K562 (cell line): ENCODE results near the gene CAMK2B. TPM values are rescaled to one million over a fixed set of nuclear protein-coding genes. Genes with fewer than 3 reads are reported as not detected.

Source experiments
- BACH1 ChIP-seq: fragments of 200-800 bp; sonication (Bioruptor generic); IDR thresholded peaks from 2 replicates; pipeline ENCODE4 v1.6.1; 2016; ENCODE audit warnings: missing genetic modification characterization, missing compliant biosample characterization
- FOXP4 ChIP-seq: sonication (generic); formaldehyde crosslinking; IDR thresholded peaks from 2 replicates; pipeline ENCODE4 v1.8.0; 2022; ENCODE audit warnings: mild to moderate bottlenecking, missing genetic modification reagents, borderline replicate concordance
- MCM2 ChIP-seq: fragments of 450-650 bp; IDR thresholded peaks from 2 replicates; pipeline ENCODE4 v1.6.1; 2017; ENCODE audit warnings: low read depth, mild to moderate bottlenecking
- PHF20 ChIP-seq: fragments of 450-650 bp; IDR thresholded peaks from 2 replicates; pipeline ENCODE4 v1.6.1; 2018; ENCODE audit not compliant: partially characterized antibody
- POLR3A ChIP-seq: IDR thresholded peaks from 2 replicates; pipeline ENCODE4 v1.6.1; 2011; ENCODE audit warnings: borderline replicate concordance, mild to moderate bottlenecking, moderate library complexity; ENCODE audit not compliant: insufficient read length, insufficient read depth; ENCODE audit errors: extremely low read depth
- PRPF4 ChIP-seq: fragments of 200-400 bp; formaldehyde crosslinking; IDR thresholded peaks from one replicate; pipeline ENCODE4 v1.6.1; 2017; ENCODE audit warnings: low read length, low read depth, mild to moderate bottlenecking; ENCODE audit not compliant: insufficient read depth, poor library complexity, severe bottlenecking
- SMARCB1 ChIP-seq: IDR thresholded peaks from 2 replicates; pipeline ENCODE4 v1.6.1; 2011; ENCODE audit warnings: improper control_type of control experiment, low read depth; ENCODE audit not compliant: insufficient read length
- SP1 ChIP-seq: sonication (generic); formaldehyde crosslinking; IDR thresholded peaks from 2 replicates; pipeline ENCODE4 v1.8.1; 2022; ENCODE audit warnings: mild to moderate bottlenecking, missing genetic modification reagents
- TBL1XR1 ChIP-seq, 2 experiments: IDR thresholded peaks; 2 replicates each; pipeline ENCODE4 v1.6.1; 2012; ENCODE audit warnings: improper control_type of control experiment in 2 of 2, low read length in 2 of 2, mild to moderate bottlenecking in 1 of 2
- TBP ChIP-seq: optimal IDR thresholded peaks from 2 replicates; pipeline ENCODE3; 2011; ENCODE audit warnings: low read depth, low read length, improper control_type of control experiment
- ZNF12 ChIP-seq: sonication (generic); formaldehyde crosslinking; IDR thresholded peaks from 2 replicates; pipeline ENCODE4 v1.4.0; 2020; ENCODE audit warnings: mild to moderate bottlenecking, missing genetic modification reagents
- ZNF239 ChIP-seq: fragments of 250-450 bp; sonication (Bioruptor Pico); IDR thresholded peaks from 2 replicates; pipeline ENCODE4 v1.4.0; 2020; ENCODE audit warnings: mild to moderate bottlenecking
- ZNF561 ChIP-seq: fragments of 450-650 bp; formaldehyde crosslinking; conservative IDR thresholded peaks from 2 replicates; pipeline ENCODE4 v1.4.0; 2020; ENCODE audit warnings: mild to moderate bottlenecking, moderate library complexity
- ZNF740 ChIP-seq, 3 experiments: fragments of 200-800 bp in 1 of 3; sonication (Bioruptor generic) in 1 of 3; sonication (generic) in 1 of 3; formaldehyde crosslinking in 1 of 3; IDR thresholded peaks; 2 replicates each; pipeline versions ENCODE4 v1.6.1 to v1.8.0; 2016 to 2022; ENCODE audit warnings: mild to moderate bottlenecking in 2 of 3, missing compliant biosample characterization in 2 of 3, missing genetic modification characterization in 2 of 3, missing genetic modification reagents in 1 of 3
- polyA plus RNA-seq, 8 experiments: library from polyadenylated mRNA; depleted of rRNA in 4 of 8; stranded (reverse) in 5 of 8; unstranded in 3 of 8; fragments of >200 nt; fragmentation: Nextera tagmentation in 2 of 8; fragmentation: Illumina TruSeq in 1 of 8; extraction: Ambion mirVana in 2 of 8; extraction: Trizol in 1 of 8; gene quantifications; 2 replicates each; pipeline versions ENCODE4 v1.2.1 to v1.2.3, GENCODE V29; 2011 to 2014; ENCODE audit warnings: inconsistent platforms in 1 of 8, missing spikeins in 1 of 8
- total RNA-seq, 7 experiments: library from RNA; depleted of rRNA in 6 of 7; stranded (reverse); fragments of >200 nt in 6 of 7; fragmentation: Illumina TruSeq in 2 of 7; extraction: Trizol in 2 of 7; gene quantifications; 2 replicates each; pipeline versions ENCODE4 v1.2.1 to v1.2.3, GENCODE V29; 2011 to 2021; ENCODE audit warnings: low replicate concordance in 1 of 7
- TF ChIP-seq, protein P1 (sequence below): fragments of 250-450 bp; sonication (Bioruptor Pico); IDR thresholded peaks from 2 replicates; pipeline ENCODE4 v1.4.0; 2020; ENCODE audit warnings: borderline replicate concordance
- TF ChIP-seq, protein P2 (sequence below), 2 experiments: fragments of 450-650 bp; conservative IDR thresholded peaks; 2 replicates each; pipeline ENCODE4 v1.6.1; 2017; ENCODE audit warnings: mild to moderate bottlenecking in 2 of 2, moderate library complexity in 2 of 2
- TF ChIP-seq, protein P3 (sequence below): sonication (generic); formaldehyde crosslinking; IDR thresholded peaks from 2 replicates; pipeline ENCODE4 v1.8.1; 2023; ENCODE audit warnings: mild to moderate bottlenecking, missing genetic modification reagents

Gene CAMK2B
- total and polyA plus RNA-seq, 9 of the 15 experiments (the other 6 are each of a cell fraction or from before 2014, with no cell fraction given) = 0.04 to 0.09 (median 0.05) TPM; not detected in 4

DNA sequence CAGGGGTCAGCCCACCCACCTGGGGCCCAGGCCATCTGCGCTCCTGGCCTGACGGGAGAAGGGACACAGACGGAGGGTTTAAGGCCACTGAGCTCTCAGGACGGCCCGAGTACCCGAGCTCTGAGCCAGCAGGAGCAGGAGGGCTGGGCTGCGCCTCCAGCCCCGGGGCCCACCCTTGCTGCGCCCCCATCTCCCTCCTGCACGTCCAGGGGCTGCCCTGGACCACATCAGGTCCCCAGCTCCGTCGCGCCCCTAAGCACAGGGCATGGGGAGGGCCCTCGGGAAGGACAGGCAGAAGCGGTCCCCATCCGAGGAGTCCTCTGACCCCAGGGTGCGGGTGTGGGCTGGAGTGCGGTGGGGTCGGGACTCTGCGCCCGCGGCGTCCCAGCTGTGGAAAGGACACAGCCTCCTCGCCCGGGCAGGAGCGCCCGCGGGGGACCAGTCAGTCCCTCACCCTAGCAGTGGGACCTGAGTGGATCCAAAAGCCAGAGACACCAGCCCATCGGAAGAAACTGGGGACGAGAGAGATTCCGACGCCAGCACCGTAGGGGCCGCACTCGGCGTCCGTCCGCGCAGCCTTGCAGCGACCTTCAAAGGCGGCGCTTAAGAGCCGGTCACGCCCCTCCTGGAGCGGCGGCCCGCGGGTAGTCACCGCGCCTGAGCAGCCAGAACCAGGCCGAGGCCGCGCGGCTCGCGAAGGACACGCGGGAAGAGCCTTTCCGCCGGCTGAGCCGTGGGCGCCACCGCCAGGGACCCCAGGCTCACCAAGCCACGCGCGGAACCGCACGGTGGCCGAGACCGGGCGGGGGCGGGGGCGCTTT lies 15.9 kb downstream of the CAMK2B start (continued):
- TF ChIP-seq, protein P1, sequence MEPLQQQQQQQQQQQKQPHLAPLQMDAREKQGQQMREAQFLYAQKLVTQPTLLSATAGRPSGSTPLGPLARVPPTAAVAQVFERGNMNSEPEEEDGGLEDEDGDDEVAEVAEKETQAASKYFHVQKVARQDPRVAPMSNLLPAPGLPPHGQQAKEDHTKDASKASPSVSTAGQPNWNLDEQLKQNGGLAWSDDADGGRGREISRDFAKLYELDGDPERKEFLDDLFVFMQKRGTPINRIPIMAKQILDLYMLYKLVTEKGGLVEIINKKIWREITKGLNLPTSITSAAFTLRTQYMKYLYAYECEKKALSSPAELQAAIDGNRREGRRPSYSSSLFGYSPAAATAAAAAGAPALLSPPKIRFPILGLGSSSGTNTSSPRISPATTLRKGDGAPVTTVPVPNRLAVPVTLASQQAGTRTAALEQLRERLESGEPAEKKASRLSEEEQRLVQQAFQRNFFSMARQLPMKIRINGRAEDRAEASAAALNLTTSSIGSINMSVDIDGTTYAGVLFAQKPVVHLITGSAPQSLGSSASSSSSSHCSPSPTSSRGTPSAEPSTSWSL (CRISPR knock-in tag) = no peak
- no peak for TF ChIP-seq POLR3A
- TF ChIP-seq TBL1XR1 (IDR thresholded peaks at IDR 0.05; ENCODE audit: low read length in 2 of 2) = no peak
- no peak for TF ChIP-seq ZNF12 (CRISPR knock-in tag)
- TF ChIP-seq ZNF561 (CRISPR knock-in tag) = no peak
- TF ChIP-seq TBP = no peak
- no peak for TF ChIP-seq PRPF4
- TF ChIP-seq SMARCB1 = no peak
- TF ChIP-seq FOXP4 (CRISPR knock-in tag) = no peak
- no peak for TF ChIP-seq BACH1 (tag)
- TF ChIP-seq ZNF740 (CRISPR knock-in tag; IDR thresholded peaks at IDR 0.05) = no peak
- TF ChIP-seq ZNF740 (tag; IDR thresholded peaks at IDR 0.05) = no peak
- TF ChIP-seq, protein P2, sequence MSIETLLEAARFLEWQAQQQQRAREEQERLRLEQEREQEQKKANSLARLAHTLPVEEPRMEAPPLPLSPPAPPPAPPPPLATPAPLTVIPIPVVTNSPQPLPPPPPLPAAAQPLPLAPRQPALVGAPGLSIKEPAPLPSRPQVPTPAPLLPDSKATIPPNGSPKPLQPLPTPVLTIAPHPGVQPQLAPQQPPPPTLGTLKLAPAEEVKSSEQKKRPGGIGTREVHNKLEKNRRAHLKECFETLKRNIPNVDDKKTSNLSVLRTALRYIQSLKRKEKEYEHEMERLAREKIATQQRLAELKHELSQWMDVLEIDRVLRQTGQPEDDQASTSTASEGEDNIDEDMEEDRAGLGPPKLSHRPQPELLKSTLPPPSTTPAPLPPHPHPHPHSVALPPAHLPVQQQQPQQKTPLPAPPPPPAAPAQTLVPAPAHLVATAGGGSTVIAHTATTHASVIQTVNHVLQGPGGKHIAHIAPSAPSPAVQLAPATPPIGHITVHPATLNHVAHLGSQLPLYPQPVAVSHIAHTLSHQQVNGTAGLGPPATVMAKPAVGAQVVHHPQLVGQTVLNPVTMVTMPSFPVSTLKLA (conservative IDR thresholded peaks at IDR 0.05) = no peak
- no peak for TF ChIP-seq PHF20
- TF ChIP-seq SP1 (CRISPR knock-in tag) = no peak
- no peak for TF ChIP-seq ZNF239
- TF ChIP-seq, protein P3, sequence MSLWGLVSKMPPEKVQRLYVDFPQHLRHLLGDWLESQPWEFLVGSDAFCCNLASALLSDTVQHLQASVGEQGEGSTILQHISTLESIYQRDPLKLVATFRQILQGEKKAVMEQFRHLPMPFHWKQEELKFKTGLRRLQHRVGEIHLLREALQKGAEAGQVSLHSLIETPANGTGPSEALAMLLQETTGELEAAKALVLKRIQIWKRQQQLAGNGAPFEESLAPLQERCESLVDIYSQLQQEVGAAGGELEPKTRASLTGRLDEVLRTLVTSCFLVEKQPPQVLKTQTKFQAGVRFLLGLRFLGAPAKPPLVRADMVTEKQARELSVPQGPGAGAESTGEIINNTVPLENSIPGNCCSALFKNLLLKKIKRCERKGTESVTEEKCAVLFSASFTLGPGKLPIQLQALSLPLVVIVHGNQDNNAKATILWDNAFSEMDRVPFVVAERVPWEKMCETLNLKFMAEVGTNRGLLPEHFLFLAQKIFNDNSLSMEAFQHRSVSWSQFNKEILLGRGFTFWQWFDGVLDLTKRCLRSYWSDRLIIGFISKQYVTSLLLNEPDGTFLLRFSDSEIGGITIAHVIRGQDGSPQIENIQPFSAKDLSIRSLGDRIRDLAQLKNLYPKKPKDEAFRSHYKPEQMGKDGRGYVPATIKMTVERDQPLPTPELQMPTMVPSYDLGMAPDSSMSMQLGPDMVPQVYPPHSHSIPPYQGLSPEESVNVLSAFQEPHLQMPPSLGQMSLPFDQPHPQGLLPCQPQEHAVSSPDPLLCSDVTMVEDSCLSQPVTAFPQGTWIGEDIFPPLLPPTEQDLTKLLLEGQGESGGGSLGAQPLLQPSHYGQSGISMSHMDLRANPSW (CRISPR knock-in tag) = no peak
- TF ChIP-seq MCM2 = no peak
